Fibroblast of lung (primary cell): Measurements from ENCODE around the gene MED26. TPM values are rescaled to one million over a fixed set of nuclear protein-coding genes. Genes with fewer than 3 reads are reported as not detected.

Source experiments
- DNase-seq, 2 donors: peaks; one replicate each; pipeline versions ENCODE4 v3.0.0 to v3.0.0-alpha.2; 2010; ENCODE audit warnings: low read depth in 2 of 2
- H2AFZ ChIP-seq: 2 replicates; pipeline ENCODE4 v1.5.1; 2012; ENCODE audit warnings: low read length, control low read depth, inconsistent platforms
- H3K27ac ChIP-seq: 2 replicates; pipeline ENCODE4 v1.5.1; 2011; ENCODE audit warnings: low read length, control low read depth; ENCODE audit not compliant: insufficient read depth
- H3K27me3 ChIP-seq: 2 replicates; pipeline ENCODE4 v1.5.1; 2011; ENCODE audit warnings: mild to moderate bottlenecking, low read length; ENCODE audit not compliant: control insufficient read depth, insufficient read depth
- H3K36me3 ChIP-seq: 2 replicates; pipeline ENCODE4 v1.5.1; 2011; ENCODE audit warnings: low read length; ENCODE audit not compliant: control insufficient read depth, insufficient read depth
- H3K4me1 ChIP-seq: 2 replicates; pipeline ENCODE4 v1.5.1; 2011; ENCODE audit warnings: low read length; ENCODE audit not compliant: control insufficient read depth, insufficient read depth; ENCODE audit errors: extremely low read depth
- H3K4me2 ChIP-seq: 2 replicates; pipeline ENCODE4 v1.5.1; 2011; ENCODE audit warnings: low read length, control low read depth; ENCODE audit not compliant: insufficient read depth; ENCODE audit errors: extremely low read depth
- H3K4me3 ChIP-seq, 4 experiments: fragments of 200-600 bp in 1 of 4; sonication (generic) in 1 of 4; replicated peaks in 1 of 4; 2 replicates each; pipeline ENCODE4 v1.5.1; 2011 to 2016; ENCODE audit warnings: low read length in 4 of 4, low read depth in 3 of 4, mild to moderate bottlenecking in 3 of 4, control low read depth in 2 of 4, inconsistent platforms in 1 of 4, mixed read lengths in 1 of 4; ENCODE audit not compliant: insufficient read depth in 1 of 4; ENCODE audit errors: control extremely low read depth in 1 of 4
- H3K79me2 ChIP-seq: 2 replicates; pipeline ENCODE4 v1.5.1; 2012; ENCODE audit warnings: mild to moderate bottlenecking, low read length, inconsistent platforms; ENCODE audit not compliant: control insufficient read depth, insufficient read depth
- H3K9ac ChIP-seq: 2 replicates; pipeline ENCODE4 v1.5.1; 2011; ENCODE audit warnings: mild to moderate bottlenecking, low read length, control low read depth; ENCODE audit not compliant: insufficient read depth
- H3K9me3 ChIP-seq: 2 replicates; pipeline ENCODE4 v1.5.1; 2012; ENCODE audit warnings: low read depth, low read length; ENCODE audit not compliant: control insufficient read depth, insufficient read depth
- H4K20me1 ChIP-seq: 2 replicates; pipeline ENCODE4 v1.5.1; 2011; ENCODE audit warnings: low read length; ENCODE audit not compliant: control insufficient read depth, insufficient read depth; ENCODE audit errors: extremely low read depth
- CTCF ChIP-seq, 2 donors: IDR thresholded peaks in 1 of 2; conservative IDR thresholded peaks in 1 of 2; 1 replicate in 1 of 2; 2 replicates in 1 of 2; pipeline ENCODE4 v1.5.1; 2011 to 2012; ENCODE audit warnings: low read length in 2 of 2, control low read depth in 1 of 2, inconsistent platforms in 1 of 2, low read depth in 1 of 2, mild to moderate bottlenecking in 1 of 2
- EZH2 ChIP-seq: IDR thresholded peaks from 2 replicates; pipeline ENCODE4 v1.5.1; 2012; ENCODE audit warnings: low read length, control low read depth, mild to moderate bottlenecking; ENCODE audit errors: missing control alignments
- polyA plus RNA-seq, 2 donors: library from polyadenylated mRNA; depleted of rRNA in 1 of 2; stranded (reverse) in 1 of 2; unstranded in 1 of 2; fragments of >200 nt; gene quantifications; 2 replicates each; pipeline ENCODE4 v1.2.1, GENCODE V29; 2011 to 2012; ENCODE audit warnings: missing spikeins in 1 of 2
- total RNA-seq: library from RNA; depleted of rRNA; stranded (reverse); fragments of >200 nt; gene quantifications from 2 replicates; pipeline ENCODE4 v1.2.1, GENCODE V29; 2014

The MED26 gene
- total and polyA plus RNA-seq, 2 donors (not counting 1 experiment from before 2014, with no cell fraction given): 3.7 to 4.5 TPM

- DNase-seq: no peak
- no peaks in the 10 kb centered on the region for H3K36me3 ChIP-seq
- H3K4me1 ChIP-seq: peaks cover 6% of the 10 kb centered on the region
- H3K79me2 ChIP-seq: peaks cover 93% of the 10 kb centered on the region
- H4K20me1 ChIP-seq: no peaks in the 10 kb centered on the region
- H2AFZ ChIP-seq: no peak overlapping the region
- H3K9ac ChIP-seq: no peak overlapping the region
- no peak overlapping the region for H3K4me2 ChIP-seq
- no peak overlapping the region for H3K27ac ChIP-seq
- H3K9me3 ChIP-seq: no peaks in the 10 kb centered on the region
- H3K4me3 ChIP-seq: no peak overlapping the region
- H3K27me3 ChIP-seq: no peaks in the 10 kb centered on the region
- TF ChIP-seq EZH2: no peak
- TF ChIP-seq CTCF (conservative IDR thresholded peaks at IDR 0.05 in 1 of 2, IDR thresholded peaks at IDR 0.05 in 1 of 2; ENCODE audit: low read depth in 1 of 2, low read length in 2 of 2): no peak
Observed at GRCh38 chr19:16614941-16615340, 13.1 kb downstream of the MED26 start.

- Histone ChIP-seq H3K9me3 (no peaks in the 10 kb centered on the region), H2AFZ (no peak overlapping the region), H4K20me1 (no peaks in the 10 kb centered on the region), H3K36me3 (no peaks in the 10 kb centered on the region), H3K27me3 (no peaks in the 10 kb centered on the region), H3K79me2 (peaks cover 91% of the 10 kb centered on the region), H3K9ac (no peak overlapping the region), H3K4me1 (peaks cover 4% of the 10 kb centered on the region), H3K4me2 (no peak overlapping the region), H3K27ac (no peak overlapping the region), H3K4me3 (no peak overlapping the region)
- no peak for DNase-seq
- TF ChIP-seq CTCF (conservative IDR thresholded peaks at IDR 0.05 in 1 of 2, IDR thresholded peaks at IDR 0.05 in 1 of 2; ENCODE audit: low read depth in 1 of 2, low read length in 2 of 2) (no peak), EZH2 (no peak)
Observed at GRCh38 chr19:16613841-16614240, 14.2 kb downstream of the MED26 start.

- H3K4me2 ChIP-seq: no peak overlapping the region
- no peak overlapping the region for H3K9ac ChIP-seq
- H3K4me3 ChIP-seq: no peak overlapping the region
- H4K20me1 ChIP-seq: no peaks in the 10 kb centered on the region
- no peak overlapping the region for H2AFZ ChIP-seq
- no peaks in the 10 kb centered on the region for H3K9me3 ChIP-seq
- peaks cover 85% of the 10 kb centered on the region for H3K79me2 ChIP-seq
- H3K4me1 ChIP-seq: peaks cover 6% of the 10 kb centered on the region
- no peak overlapping the region for H3K27ac ChIP-seq
- H3K36me3 ChIP-seq: no peaks in the 10 kb centered on the region
- no peak for DNase-seq
- TF ChIP-seq EZH2 (no peak), CTCF (conservative IDR thresholded peaks at IDR 0.05 in 1 of 2, IDR thresholded peaks at IDR 0.05 in 1 of 2; ENCODE audit: low read depth in 1 of 2, low read length in 2 of 2) (no peak)
- H3K27me3 ChIP-seq: no peaks in the 10 kb centered on the region
Observed at GRCh38 chr19:16612636-16613035, 15.4 kb downstream of the MED26 start.
